Measurements from ENCODE around the gene MET.

- no peak for TF ChIP-seq CTCF (IDR thresholded peaks at IDR 0.05; ENCODE audit: insufficient read depth, low read length, poor library complexity, severe bottlenecking)
- no peak for TF ChIP-seq EZH2phosphoT487 (conservative IDR thresholded peaks at IDR 0.05; ENCODE audit: low read length)
These were observed 10.1 kb upstream of the MET start for GRCh38 chr7:116661865-116662264.

Measured in SU-DHL-6 (cell line).